HG03175 (cell line): ENCODE data around the gene CCDC187.

Source experiments
- ATAC-seq: cut with Tn5 transposase; IDR thresholded peaks from one replicate; pipeline ENCODE4 v1.9.1; 2021; ENCODE audit warnings: mild to moderate bottlenecking, moderate library complexity; ENCODE audit not compliant: unreplicated experiment

Gene CCDC187

DNA sequence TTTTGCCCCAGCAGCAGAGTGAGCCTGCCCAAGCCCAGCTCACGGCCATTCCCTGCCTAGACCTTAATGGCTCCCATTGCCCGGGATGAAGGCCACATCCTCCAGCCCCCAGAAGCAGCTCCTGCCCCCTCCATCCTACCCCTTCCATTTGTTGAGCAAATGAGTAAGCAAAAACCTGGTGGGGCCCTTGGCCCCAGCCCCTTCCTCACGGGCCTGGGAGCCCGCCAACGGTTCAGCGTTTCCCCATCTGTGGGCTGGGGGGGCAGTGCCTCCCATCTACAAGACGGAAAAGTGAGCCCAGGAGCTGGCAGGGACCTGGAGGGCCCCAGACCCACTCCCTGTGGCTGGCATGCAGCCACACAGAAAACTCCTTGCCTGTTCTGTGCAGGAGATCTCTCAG, 4.4 kb downstream of the CCDC187 start:
- ATAC-seq = no peak

DNA sequence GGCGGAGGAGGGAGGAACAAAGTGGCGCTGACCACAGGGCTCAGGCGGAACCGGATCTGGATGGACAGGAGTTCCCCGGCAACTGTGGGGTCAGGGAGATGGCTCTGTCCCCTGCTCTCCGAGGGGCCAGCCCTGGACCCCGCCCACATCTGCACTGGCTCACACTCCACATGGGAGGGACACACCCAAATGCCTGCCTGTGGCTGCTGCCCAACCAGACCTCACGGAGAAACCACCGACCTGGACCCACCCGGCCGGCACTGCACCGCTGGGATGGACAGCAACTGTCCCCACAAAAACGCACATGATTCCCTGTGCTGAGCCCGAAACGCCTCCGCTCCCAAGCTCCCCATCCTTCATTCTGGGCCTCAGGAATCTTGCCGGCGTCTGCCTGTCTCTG, 4.8 kb downstream of the CCDC187 start:
- no peak for ATAC-seq

DNA sequence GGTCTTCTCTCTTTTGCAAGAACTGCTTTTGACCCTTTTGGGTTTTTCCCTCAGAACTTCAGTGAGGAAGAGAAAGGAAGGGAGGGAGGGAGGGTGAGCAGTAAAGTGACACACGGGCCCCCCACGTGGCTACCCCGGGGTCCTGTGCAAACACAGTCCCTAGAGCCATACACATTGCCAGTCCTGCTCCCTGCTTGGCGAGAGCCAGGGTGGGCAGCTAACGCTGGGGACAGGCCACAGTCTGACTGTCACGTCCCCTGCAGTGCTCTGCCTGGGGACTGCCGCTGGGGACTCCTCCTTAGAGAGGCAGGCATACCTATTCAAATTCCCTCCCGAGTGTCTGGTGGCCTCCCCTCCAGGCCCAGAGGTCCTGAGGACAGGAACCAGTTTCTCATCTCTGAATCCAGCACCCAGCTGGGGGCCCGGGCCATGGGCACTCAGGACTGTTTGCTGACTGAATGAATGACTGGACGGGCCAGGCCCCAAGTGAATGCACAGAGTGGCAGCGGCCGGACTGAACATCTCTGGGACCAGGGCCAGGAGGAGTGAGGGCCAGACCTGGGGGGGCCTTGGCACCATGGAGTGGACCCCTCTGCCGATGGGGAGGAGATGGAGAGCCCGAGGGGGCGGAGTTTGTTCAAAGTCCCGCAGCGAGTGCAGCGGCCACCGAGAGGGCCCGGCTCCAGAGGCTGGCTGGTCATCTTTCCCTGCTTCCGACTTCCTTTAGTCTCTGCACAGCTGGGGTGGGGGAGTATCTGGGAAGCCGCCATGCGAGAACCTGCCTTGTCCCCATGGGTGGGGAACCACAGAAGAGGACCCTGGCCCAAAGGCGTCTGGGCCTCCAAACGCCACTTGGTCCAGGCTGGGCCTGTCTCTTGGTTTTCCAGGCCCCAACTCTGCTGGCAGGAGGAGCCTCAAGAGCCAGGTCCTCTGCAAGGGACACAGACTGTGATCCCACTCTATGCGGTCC, 5.8 kb downstream of the CCDC187 start:
- no peak for ATAC-seq

DNA sequence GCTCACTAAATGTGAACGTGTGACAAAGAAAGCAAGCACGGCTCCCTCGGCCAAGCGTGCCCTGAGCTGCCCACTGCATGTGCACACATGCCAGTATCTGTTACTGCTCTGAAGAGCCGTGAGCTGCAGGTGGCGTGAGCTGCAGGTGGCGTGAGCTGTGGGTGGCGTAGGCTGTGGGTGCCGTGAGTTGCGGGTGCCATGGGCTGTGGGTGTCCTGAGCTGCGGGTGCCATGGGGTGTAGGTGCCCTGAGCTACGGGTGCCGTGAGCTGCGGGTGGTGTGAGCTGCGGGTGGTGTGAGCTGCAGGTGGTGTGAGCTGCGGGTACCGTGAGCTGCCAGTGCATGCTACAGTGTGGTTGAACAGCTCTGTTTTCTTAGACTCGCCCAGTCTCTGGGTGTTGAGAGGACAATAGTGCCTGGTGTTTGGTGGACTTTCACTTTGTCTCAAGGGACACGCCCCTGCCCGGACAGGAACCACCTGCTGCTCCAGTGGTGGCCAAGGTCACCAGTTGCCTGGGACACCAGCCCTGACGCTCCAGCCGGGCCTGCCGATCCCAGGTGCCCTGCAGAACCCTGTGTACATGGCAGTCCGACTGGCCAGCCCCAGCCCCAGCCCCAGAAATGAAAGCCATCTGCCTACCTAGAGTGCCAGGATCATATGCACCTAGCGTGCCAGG, 6.7 kb downstream of the CCDC187 start:
- no peak for ATAC-seq

DNA sequence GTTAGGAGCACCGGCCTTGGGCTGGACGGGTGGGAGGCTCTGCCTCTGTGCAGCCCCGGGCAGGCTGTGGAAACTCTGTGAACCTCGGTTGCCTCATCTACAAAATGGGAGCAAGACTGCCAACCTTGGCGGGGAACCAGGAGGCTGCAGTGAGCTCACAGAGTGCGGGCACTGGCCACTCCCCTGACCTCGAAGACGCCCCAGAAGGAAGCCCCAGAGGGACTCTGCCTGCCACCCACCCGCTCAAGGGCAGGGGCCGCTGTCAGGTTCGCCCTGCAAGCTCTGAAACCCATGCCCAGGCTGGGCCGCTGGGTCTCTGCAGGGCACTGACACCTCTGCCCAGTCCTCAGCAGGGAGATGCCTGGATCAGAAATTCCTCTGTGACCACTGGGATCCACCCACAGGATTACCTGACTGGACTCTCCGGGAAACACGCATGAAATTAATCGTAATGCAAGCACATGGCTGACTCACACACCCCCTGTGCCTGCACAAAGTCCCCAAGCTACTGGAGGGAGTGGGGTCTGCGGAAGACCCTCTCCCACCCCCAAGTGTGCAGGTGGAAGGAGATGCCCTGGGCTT, 7.4 kb downstream of the CCDC187 start:
- no peak for ATAC-seq

DNA sequence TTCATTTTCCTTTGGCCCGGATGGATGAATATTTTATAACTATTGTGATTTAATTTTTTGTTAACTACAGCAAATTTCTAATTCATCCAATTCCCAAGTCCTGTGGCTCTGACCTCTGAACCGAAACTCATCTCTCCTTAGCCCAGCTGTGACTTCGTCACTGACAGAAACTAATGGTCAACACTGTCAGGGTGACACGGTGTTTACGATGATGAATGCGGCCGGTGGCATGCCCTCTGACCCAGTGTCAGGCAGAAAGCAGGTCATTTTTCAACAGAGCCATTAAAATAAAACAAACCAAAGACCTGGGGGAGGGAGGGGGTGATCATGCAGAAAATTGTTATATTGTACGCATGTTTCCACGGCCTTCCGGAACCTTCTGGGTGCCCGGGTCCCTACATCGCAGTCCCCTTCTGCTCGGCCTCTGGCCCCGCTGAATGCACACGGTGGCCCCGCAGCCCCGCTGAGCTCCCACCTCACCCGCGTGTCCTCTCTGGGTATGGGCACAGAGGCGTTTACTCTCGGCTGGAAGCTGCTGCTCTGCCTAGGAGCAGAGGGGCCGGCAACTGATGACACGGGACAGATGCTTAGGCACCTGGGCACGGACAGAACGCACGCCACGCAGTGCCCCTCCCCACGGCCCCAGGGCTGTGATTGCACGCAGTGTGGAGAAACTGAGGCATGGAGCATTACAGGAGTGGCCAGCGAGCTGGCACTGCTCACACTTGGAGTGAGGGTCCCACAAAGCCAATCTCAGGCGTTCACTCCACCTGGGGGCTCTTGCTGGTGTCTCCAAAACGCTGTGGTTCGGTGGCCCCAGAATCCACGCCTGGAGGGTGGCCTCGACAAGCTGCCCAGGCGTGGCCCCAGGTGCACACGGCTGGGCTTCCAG, 8.1 kb downstream of the CCDC187 start:
- ATAC-seq = no peak

DNA sequence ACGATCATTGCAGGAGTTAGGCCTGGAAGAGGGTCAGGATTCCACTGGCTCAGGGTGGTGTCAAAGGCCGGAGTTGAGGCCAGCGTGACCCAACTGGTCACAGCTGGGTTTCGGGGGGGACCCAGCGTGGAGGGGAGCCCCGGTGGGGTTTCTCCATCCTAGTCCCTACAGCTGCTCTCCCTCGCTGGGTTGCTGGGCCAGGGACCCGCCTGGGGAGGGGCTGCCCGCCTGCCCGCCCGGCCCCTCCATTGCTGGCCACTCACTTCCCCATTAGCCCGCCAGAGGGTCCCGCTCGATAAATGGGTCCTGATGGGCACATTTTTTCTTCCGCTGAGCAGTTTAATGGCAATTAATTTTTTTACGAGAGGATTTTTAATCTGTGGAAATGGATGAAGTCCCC, 8.8 kb downstream of the CCDC187 start:
- no peak for ATAC-seq

DNA sequence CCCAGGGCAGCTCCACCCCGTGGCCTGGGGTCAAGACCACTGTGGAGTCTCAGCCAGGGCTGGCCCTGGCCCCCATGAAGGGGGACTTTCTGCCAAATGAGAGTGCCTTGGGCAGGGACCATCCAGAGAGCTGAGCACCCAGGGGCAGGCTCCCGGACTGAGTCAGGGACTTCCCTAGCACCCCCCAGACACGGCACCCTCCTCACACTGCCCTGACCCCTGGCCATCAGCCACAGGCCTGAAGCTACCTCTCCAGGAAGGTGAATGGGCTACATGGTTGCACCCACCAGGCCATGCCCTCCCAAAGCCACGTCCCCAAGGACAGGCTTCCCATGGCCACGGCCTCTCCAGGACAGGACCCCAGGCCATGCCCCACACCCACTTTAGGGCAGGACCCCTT, 9.5 kb downstream of the CCDC187 start:
- ATAC-seq = no peak

DNA sequence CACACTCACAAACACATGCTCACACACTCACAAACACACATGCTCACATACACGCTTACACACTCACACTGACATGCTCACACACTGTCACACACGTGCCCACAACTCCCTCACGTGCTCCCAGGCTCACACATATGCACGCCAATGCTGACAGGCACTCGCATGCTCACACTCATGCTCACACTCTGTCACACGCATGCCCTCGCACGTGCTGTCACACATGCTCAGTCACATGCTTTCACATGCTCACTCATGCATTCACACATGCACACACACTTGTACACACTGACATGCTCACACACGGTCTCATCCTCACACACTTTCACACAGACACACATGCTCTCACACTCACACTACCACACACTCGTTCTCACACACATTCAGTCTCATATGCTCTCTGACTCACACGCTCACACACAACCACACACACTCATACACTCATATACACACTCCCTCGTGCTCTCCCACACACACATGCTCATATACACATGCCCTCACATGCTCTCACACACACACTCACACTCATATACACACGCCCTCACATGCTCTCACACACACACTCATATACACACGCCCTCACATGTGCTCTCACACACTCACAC, 10.3 kb downstream of the CCDC187 start:
- ATAC-seq = no peak

DNA sequence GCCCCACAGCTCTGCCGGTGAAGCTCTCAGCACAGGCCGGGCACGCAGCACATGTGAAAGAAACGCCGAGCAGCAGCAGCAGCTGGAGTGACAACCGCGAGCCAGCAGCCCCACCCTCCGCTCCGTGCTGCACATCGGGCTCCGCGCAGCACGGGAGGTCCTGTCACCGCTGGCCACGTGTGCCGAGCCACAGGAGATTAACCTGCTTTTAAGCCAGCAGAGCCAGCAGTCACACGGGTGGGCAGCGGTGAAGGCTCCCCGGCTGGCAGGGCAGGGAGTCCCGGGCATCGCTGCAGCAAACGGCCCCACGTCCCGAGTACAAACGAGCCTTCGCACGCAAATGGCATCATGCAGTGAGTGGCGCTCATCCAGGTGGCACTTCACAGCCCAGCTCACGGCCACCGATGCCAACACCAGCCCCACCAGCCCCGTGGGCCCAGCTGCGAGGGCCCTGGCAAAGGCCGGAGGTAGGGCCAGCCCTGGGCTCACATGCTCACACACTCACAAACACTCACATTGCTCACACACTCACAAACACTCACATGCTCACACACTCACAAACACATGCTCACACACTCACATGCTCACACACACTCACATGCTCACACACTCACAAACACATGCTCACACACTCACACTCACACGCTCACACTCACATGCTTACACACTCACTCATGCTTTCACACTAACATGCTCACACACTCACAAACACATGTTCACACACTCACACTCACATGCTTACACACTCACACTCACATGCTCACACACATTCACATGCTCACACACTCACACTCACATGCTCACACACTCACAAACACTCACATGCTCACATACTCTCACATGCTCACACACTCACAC, 11.1 kb downstream of the CCDC187 start:
- ATAC-seq = no peak

DNA sequence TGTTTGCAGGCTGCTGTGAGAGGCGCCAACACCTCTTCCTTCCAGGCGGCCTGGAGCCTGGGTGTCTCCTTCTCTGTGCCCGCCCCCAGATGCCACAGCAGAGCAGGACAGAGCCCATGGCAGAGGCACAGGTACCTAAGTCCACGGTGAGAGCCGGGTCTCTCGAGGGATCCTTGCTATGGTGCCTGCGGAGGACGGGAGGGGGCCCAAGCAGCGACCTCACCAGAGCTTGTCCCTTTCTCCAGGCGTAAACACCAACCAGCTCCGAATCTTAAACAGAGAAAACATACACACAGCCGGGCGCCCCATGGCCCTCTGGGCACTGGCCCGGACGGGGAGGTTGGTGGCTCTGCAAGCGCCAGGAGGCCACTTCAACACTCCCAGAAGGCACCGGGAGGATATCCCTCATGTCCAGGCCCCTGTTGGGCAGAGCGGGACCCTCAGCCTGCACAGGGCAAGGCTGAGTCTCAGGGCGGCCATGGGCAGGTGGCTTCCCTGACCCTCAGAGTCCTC, 11.8 kb downstream of the CCDC187 start:
- no peak for ATAC-seq

DNA sequence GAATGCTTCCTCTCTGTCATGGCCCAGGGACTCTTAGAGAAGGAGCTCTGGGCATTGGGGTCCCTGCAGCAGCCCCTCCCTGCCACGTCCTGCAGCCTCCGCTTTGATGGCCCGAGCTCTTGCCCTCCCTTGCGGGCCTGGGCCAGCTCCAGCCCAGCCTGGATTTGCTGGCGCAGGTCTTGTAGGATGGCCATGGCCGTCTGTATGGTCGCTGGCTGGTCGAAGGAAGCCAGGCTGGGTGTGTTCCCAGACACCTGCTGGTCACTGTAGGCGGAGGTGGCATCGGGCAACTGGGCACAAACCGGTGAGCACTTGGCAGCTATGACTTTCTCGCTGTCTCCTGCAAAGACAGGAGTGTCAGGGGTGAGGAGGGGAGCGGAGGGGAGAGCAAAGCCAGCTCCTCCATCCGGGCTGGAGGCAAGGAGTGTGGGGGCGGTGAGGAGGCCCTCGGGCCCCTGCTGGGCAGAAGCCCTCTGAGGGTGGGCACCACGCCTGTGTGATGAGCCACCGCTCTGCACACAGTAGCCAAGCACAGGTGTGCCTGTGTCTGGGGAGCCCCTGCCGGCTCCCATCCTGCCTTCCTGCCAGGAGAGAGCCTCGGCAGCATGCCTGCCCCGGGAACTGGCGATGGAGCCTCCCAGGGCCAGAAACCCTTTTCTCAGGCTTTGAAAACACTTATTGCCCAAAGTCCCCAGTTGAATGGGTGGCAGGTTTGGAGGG, 12.4 kb downstream of the CCDC187 start:
- no peak for ATAC-seq

DNA sequence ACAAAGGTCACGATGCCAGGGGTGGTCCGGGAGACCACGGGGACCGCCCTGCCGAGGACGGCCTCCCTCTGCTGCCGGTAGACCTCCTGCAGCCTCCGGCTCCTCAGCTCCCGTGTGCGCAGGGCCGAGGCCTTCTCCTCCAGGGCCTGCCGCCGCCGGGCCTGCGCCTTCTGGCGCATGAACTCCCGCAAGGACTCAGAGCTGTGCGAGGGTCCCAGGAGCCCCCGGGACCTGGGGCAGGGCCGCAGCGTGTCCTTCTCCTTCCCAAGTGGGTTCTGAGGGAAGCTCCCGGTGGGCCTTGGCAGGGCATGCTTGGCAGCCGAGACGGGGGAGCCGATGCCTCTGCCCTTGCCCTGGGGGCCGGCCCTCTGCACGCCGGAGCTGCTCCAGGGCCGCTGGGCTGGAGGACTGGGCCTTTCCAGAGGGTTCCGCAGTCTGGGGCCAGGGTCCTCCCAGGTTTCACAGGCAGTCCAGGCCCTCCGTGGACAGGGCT, 13.3 kb downstream of the CCDC187 start:
- ATAC-seq = no peak

DNA sequence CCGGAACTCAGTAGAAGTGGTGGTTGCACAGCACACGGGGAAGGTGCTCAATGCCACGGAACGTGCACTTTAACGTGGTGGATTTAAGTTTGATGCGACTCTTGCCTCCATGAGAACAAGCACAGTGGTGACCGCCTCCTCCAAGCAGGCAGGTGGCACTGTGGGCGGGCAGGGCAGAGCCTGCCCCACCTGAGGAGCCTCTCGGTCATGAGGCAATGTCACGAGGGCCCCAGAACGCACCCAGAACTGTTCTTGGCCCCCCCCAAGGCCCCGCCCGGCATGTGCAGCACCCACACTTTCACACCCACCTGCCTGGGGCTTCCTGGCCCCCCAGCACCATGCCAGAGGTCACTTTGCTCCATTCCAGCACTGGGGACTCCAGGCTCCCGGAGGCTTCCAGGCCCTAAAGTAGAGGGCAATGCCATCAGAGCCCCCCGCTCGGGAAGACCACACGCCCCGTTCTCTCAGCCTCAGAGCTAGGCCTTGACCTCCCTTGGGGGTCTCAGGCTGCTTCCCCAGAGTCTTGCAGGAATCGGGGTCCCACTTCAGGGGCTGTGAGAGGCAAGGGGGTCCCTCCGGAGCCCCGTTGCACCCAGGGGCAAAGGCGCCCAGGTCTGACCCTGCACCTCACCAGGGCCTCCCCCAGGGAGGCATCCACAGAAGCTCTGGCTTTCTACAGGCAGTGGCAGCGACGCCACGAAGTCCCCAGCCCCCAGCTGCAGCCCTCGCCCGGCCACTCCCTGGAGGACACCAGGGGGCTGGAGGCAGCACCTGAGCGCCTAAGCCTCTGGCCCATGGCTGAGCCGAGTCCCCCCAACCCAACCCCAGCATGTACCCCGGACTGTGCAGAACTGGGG, 14.0 kb downstream of the CCDC187 start:
- ATAC-seq = no peak

DNA sequence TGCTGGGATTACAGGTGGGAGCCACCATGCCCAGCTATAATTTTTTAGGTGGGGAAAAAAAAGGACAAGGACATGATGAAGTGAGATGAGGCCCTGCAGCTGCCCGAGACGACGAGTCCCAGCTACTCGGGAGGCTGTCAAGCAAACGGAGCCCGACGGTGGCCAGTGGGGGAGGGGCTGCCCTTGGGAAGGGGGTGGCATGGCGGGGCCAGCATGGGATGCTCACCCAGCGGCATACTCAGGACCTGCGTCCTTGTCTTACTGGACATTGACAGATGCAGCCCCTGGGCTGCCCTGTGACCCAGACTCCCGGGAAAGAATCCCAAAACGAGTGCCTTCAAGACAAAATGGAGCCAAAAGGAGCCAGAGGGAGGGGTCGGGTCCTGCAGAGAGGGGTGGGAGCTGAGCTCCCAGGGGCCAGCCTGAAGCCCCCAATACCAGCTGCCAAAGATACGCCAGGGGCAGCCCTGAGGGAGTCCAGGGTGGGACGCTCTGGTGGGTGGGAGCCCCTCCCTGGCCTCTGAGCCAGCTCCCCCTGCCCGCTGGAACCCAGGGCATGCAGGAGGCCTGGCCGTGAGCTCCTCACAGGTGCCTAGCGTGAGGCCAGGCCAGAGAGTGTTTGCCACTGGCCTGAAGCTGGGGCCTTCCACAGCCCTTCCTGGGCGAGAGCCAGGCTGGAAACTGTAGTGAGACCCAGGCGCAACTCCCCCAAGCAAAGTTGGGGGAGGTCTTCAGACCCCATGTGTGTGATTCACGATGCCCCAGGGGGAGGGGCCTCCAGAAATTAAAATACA, 15.7 kb downstream of the CCDC187 start:
- no peak for ATAC-seq

DNA sequence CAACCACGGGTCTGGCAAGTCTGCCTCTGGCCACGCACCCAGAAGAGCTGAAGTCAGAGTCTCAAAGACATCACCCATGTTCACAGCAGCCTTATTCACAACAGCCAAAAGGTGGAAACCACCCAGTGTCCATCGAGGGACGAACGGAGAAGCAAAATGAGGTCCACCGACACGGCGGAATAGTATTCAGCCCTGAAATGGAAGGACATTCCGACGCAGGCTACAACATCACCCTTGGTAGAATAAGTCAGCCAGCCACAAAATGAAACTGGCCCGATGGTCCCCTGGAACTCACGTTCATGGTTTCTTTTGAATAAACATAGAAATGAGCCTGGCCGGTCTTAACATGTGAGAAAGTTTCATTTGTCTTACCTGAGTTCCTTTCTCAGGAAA, 16.9 kb downstream of the CCDC187 start:
- no peak for ATAC-seq
